K562 (cell line): ENCODE data around the gene NCOA6. TPM values are rescaled to one million over a fixed set of nuclear protein-coding genes. Genes with fewer than 3 reads are reported as not detected.

ENCODE experiments used
- ATAC-seq: fragments of 200-7000 bp; cut with Tn5 transposase; 3 replicates; pipeline ENCODE4 v1.9.1; 2020; ENCODE audit warnings: moderate library complexity
- BruUV-seq: library from RNA; stranded (reverse); fragments of 400-500 nt; replicated peaks from 2 replicates; lab custom pipeline; 2021; lab: Mats Ljungman, UMichigan
- CTCF ChIA-PET: fragments of 300-600 bp; formaldehyde crosslinking; extraction: SDS; loops from one replicate; lab custom pipeline; 2021; ENCODE audit warnings: low intra/inter-chr PET ratio; lab: Yijun Ruan, JAX
- POLR2A ChIA-PET: fragments of 300-600, 350-650 bp; sonication (Branson Sonifier 250); formaldehyde crosslinking; extraction: SDS; loops from one replicate; lab custom pipeline; 2021; ENCODE audit warnings: antibody characterized with exemption, inconsistent platforms; lab: Yijun Ruan, JAX
- DNase-seq, 4 experiments: peaks; one replicate each; pipeline versions ENCODE4 v3.0.0 to v3.0.0-alpha.2; 2011 to 2018; ENCODE audit warnings: low spot score in 3 of 4, mixed read lengths in 3 of 4; ENCODE audit errors: extremely low read depth in 1 of 4
- FAIRE-seq: peaks from 2 replicates; lab custom pipeline; 2011; peaks lifted over from hg19 to GRCh38; lab: Jason Lieb, UNC
- H2AFZ ChIP-seq: 2 replicates; pipeline ENCODE4 v1.6.0; 2011; ENCODE audit warnings: low read depth, low read length, control low read depth, inconsistent platforms
- H3K27ac ChIP-seq: fragments of 200-600 bp; 3 replicates; pipeline ENCODE4 v1.8.0; 2011; ENCODE audit warnings: low read depth, mild to moderate bottlenecking, control low read depth, inconsistent platforms, low read length, moderate library complexity, mixed read lengths; ENCODE audit errors: extremely low read depth
- H3K27me3 ChIP-seq, 2 experiments: fragments of 300-600 bp in 1 of 2; 2 replicates in 1 of 2; 3 replicates in 1 of 2; pipeline versions ENCODE4 v1.6.0 to v1.8.0; 2011; ENCODE audit warnings: inconsistent platforms in 2 of 2, low read length in 2 of 2, mild to moderate bottlenecking in 1 of 2, mixed read lengths in 1 of 2, moderate library complexity in 1 of 2; ENCODE audit not compliant: control insufficient read depth in 2 of 2, insufficient read depth in 2 of 2
- H3K36me3 ChIP-seq: fragments of 300-600 bp; 3 replicates; pipeline ENCODE4 v1.8.0; 2011; ENCODE audit warnings: mild to moderate bottlenecking, low read length, inconsistent platforms; ENCODE audit not compliant: control insufficient read depth, insufficient read depth
- H3K4me1 ChIP-seq, 2 experiments: fragments of 200-600 bp in 1 of 2; replicated peaks in 1 of 2; 2 replicates in 1 of 2; 3 replicates in 1 of 2; pipeline versions ENCODE4 v1.5.1 to v1.8.0; 2011; ENCODE audit warnings: inconsistent platforms in 2 of 2, low read length in 2 of 2, mild to moderate bottlenecking in 1 of 2, mixed read lengths in 1 of 2, moderate library complexity in 1 of 2; ENCODE audit not compliant: control insufficient read depth in 2 of 2, insufficient read depth in 2 of 2
- H3K4me2 ChIP-seq: 2 replicates; pipeline ENCODE4 v1.6.1; 2011; ENCODE audit warnings: low read length, control low read depth, inconsistent platforms, mixed read lengths; ENCODE audit not compliant: insufficient read depth
- H3K4me3 ChIP-seq: fragments of 200-600 bp; sonication (generic), shearing (Covaris generic); 2 replicates; pipeline ENCODE4 v1.5.1; 2016; ENCODE audit warnings: control low read depth, inconsistent platforms
- H3K79me2 ChIP-seq: fragments of 200-600 bp; 3 replicates; pipeline ENCODE4 v1.8.0; 2011; ENCODE audit warnings: low read length, inconsistent platforms; ENCODE audit not compliant: control insufficient read depth, insufficient read depth
- H3K9ac ChIP-seq, 2 experiments: 2 replicates each; pipeline versions ENCODE4 v1.6.0 to v1.6.1; 2011; ENCODE audit warnings: low read depth in 2 of 2, low read length in 2 of 2, control low read depth in 1 of 2, inconsistent platforms in 1 of 2, mild to moderate bottlenecking in 1 of 2, mixed read lengths in 1 of 2; ENCODE audit not compliant: insufficient read depth in 1 of 2
- H3K9me1 ChIP-seq: one replicate; pipeline ENCODE4 v1.6.0; 2011; ENCODE audit warnings: inconsistent platforms, mild to moderate bottlenecking, low read length, moderate library complexity; ENCODE audit not compliant: control insufficient read depth, insufficient read depth
- H3K9me3 ChIP-seq: replicated peaks from 2 replicates; pipeline ENCODE4 v1.5.1; 2011; ENCODE audit warnings: low read depth, low read length, inconsistent platforms; ENCODE audit not compliant: control insufficient read depth, insufficient read depth
- H4K20me1 ChIP-seq: replicated peaks from 2 replicates; pipeline ENCODE4 v1.6.1; 2011; ENCODE audit warnings: low read length, inconsistent platforms, mixed read lengths; ENCODE audit not compliant: control insufficient read depth, insufficient read depth
- BRF1 ChIP-seq: IDR thresholded peaks from 3 replicates; pipeline ENCODE4 v1.6.1; 2011; ENCODE audit warnings: borderline replicate concordance, mild to moderate bottlenecking; ENCODE audit not compliant: insufficient read length; ENCODE audit errors: extremely low read depth
- E2F1 ChIP-seq: sonication (generic); formaldehyde crosslinking; IDR thresholded peaks from 2 replicates; pipeline ENCODE4 v1.8.1; 2023; ENCODE audit warnings: mild to moderate bottlenecking, missing genetic modification reagents, moderate library complexity
- ETS2 ChIP-seq: IDR thresholded peaks from 2 replicates; pipeline ENCODE4 v1.6.1; 2016; ENCODE audit warnings: borderline replicate concordance, missing genetic modification characterization, mild to moderate bottlenecking, moderate library complexity, missing compliant biosample characterization; ENCODE audit not compliant: poor library complexity, severe bottlenecking
- FUS ChIP-seq: fragments of 200-400 bp; formaldehyde crosslinking; optimal IDR thresholded peaks from 2 replicates; pipeline ENCODE3; 2017; ENCODE audit warnings: low read depth, low read length
- NFYB ChIP-seq: IDR thresholded peaks from 2 replicates; pipeline ENCODE4 v1.6.1; 2011; ENCODE audit warnings: mild to moderate bottlenecking, moderate library complexity; ENCODE audit not compliant: insufficient read length; ENCODE audit errors: extremely low read depth
- SIX5 ChIP-seq, 2 experiments: IDR thresholded peaks; 2 replicates each; pipeline ENCODE4 v1.6.1; 2011; ENCODE audit warnings: low read length in 2 of 2, borderline replicate concordance in 1 of 2, low read depth in 1 of 2, mild to moderate bottlenecking in 1 of 2, moderate library complexity in 1 of 2; ENCODE audit not compliant: insufficient read depth in 1 of 2
- TBL1XR1 ChIP-seq, 2 experiments: IDR thresholded peaks; 2 replicates each; pipeline ENCODE4 v1.6.1; 2012; ENCODE audit warnings: improper control_type of control experiment in 2 of 2, low read length in 2 of 2, mild to moderate bottlenecking in 1 of 2
- ZBTB49 ChIP-seq: sonication (generic); formaldehyde crosslinking; IDR thresholded peaks from 2 replicates; pipeline ENCODE4 v1.8.0; 2022; ENCODE audit warnings: missing genetic modification reagents, mild to moderate bottlenecking, borderline replicate concordance
- ZC3H4 ChIP-seq: sonication (generic); formaldehyde crosslinking; IDR thresholded peaks from 2 replicates; pipeline ENCODE4 v1.9.0; 2021; ENCODE audit warnings: missing genetic modification reagents, borderline replicate concordance
- ZNF584 ChIP-seq: fragments of 200-800 bp; sonication (Bioruptor generic); IDR thresholded peaks from 2 replicates; pipeline ENCODE4 v1.6.1; 2016; ENCODE audit warnings: low read depth, mild to moderate bottlenecking, missing genetic modification characterization, missing compliant biosample characterization
- ZNF707 ChIP-seq: fragments of 250-450 bp; sonication (Bioruptor Pico); conservative IDR thresholded peaks from 2 replicates; pipeline ENCODE4 v1.8.0; 2022; ENCODE audit warnings: inconsistent platforms, mild to moderate bottlenecking, moderate library complexity
- WGBS: fragments of 100-300 bp; shearing (Covaris generic); methylation state at CpG from one replicate; pipeline ENCODE4 v1.1.6; 2016; ENCODE audit warnings: low coverage, mixed read lengths; ENCODE audit not compliant: insufficient coverage; ENCODE audit errors: missing lambda C conversion rate; 5-methylcytosine and 5-hydroxymethylcytosine counted together
- in situ Hi-C: fragments of 300-500 bp; cut with MboI; formaldehyde crosslinking; loops from 4 replicates; pipeline ENCODE4 v1.15.0; 2018; ENCODE audit warnings: inconsistent platforms, mixed read lengths
- intact Hi-C: fragments of 100-400 bp; cut with micrococcal nuclease; formaldehyde crosslinking; loops from 2 replicates; pipeline ENCODE4 v1.14.2; 2022
- polyA plus RNA-seq, 8 experiments: library from polyadenylated mRNA; depleted of rRNA in 4 of 8; stranded (reverse) in 5 of 8; unstranded in 3 of 8; fragments of >200 nt; fragmentation: Nextera tagmentation in 2 of 8; fragmentation: Illumina TruSeq in 1 of 8; extraction: Ambion mirVana in 2 of 8; extraction: Trizol in 1 of 8; gene quantifications; 2 replicates each; pipeline versions ENCODE4 v1.2.1 to v1.2.3, GENCODE V29; 2011 to 2014; ENCODE audit warnings: inconsistent platforms in 1 of 8, missing spikeins in 1 of 8
- total RNA-seq, 7 experiments: library from RNA; depleted of rRNA in 6 of 7; stranded (reverse); fragments of >200 nt in 6 of 7; fragmentation: Illumina TruSeq in 2 of 7; extraction: Trizol in 2 of 7; gene quantifications; 2 replicates each; pipeline versions ENCODE4 v1.2.1 to v1.2.3, GENCODE V29; 2011 to 2021; ENCODE audit warnings: low replicate concordance in 1 of 7
- TF ChIP-seq, protein P1 (sequence below): fragments of 250-450 bp; sonication (Bioruptor Pico); IDR thresholded peaks from 2 replicates; pipeline ENCODE4 v1.5.0; 2021

NCOA6 gene
- total and polyA plus RNA-seq, 9 of the 15 experiments (the other 6 are each of a cell fraction or from before 2014, with no cell fraction given) = 6.1 to 25.0 (median 9.5) TPM

GRCh38 chr20:34831936-34832335, 6.5 kb upstream of the NCOA6 start:
- no TSS peak for BruUV-seq

More at GRCh38 chr20:34831936-34832335, 6.5 kb upstream of the NCOA6 start:
- ChIA-PET POLR2A (interaction anchor here (1.0 to 2.0 kb wide), 2 partner anchors 11 to 301 kb away, joined by 3 to 5 read pairs; no protein-coding TSS in a partner anchor), CTCF (no interaction called here)
- Histone ChIP-seq H3K4me1 (peaks cover 10 to 15% of the 10 kb centered on the region in 2 experiments; a peak in 4 of 5 replicates), H3K4me3 (no peak overlapping the region), H3K36me3 (no peaks in the 10 kb centered on the region), H3K27me3 (no peaks in the 10 kb centered on the region), H3K9me1 (no peaks in the 10 kb centered on the region), H3K4me2 (no peak overlapping the region), H3K27ac (no peak overlapping the region), H4K20me1 (no peaks in the 10 kb centered on the region), H3K79me2 (no peaks in the 10 kb centered on the region), H3K9me3 (no peaks in the 10 kb centered on the region; the same call in 1 of the 2 replicates), H2AFZ (no peak overlapping the region), H3K9ac (no peak overlapping the region; a peak in 1 of 4 replicates)
- DNase-seq (no peak), FAIRE-seq (no peak), ATAC-seq (no peak)
- WGBS = 3% methylated on average over 5 of the region's 5 CpGs
- intact Hi-C loops = loop anchor here (5.0 to 10.0 kb wide), 3 partner anchors 315 to 433 kb away; partner anchors contain the start of gene EDEM2
- in situ Hi-C loops = loop anchor here (10.0 kb wide), 1 partner anchor 383 kb away; no protein-coding TSS in a partner anchor
- TF ChIP-seq SIX5 (IDR thresholded peaks at IDR 0.05; ENCODE audit: borderline replicate concordance in 1 of 2, insufficient read depth in 1 of 2, low read depth in 1 of 2, low read length in 2 of 2) = no peak
- TF ChIP-seq BRF1 = no peak
- no peak for TF ChIP-seq E2F1
- no peak for TF ChIP-seq ZNF707 (CRISPR knock-in tag)
- no peak for TF ChIP-seq ETS2 (tag)
- TF ChIP-seq ZC3H4 (CRISPR knock-in tag) = no peak
- TF ChIP-seq, protein P1, sequence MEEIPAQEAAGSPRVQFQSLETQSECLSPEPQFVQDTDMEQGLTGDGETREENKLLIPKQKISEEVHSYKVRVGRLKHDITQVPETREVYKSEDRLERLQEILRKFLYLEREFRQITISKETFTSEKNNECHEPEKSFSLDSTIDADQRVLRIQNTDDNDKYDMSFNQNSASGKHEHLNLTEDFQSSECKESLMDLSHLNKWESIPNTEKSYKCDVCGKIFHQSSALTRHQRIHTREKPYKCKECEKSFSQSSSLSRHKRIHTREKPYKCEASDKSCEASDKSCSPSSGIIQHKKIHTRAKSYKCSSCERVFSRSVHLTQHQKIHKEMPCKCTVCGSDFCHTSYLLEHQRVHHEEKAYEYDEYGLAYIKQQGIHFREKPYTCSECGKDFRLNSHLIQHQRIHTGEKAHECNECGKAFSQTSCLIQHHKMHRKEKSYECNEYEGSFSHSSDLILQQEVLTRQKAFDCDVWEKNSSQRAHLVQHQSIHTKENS (CRISPR knock-in tag) = no peak
- no peak for TF ChIP-seq NFYB
- TF ChIP-seq FUS = no peak
- no peak for TF ChIP-seq TBL1XR1 (IDR thresholded peaks at IDR 0.05; ENCODE audit: low read length in 2 of 2)
- TF ChIP-seq ZNF584 (CRISPR knock-in tag) = no peak
- no peak for TF ChIP-seq ZBTB49 (CRISPR knock-in tag)
